A549 (cell line): ENCODE measurements around the gene GINS1.

Experiments
- POLR2A ChIP-seq: IDR thresholded peaks from 2 replicates; pipeline ENCODE4 v1.6.1; 2012; ENCODE audit warnings: mild to moderate bottlenecking, low read length
- RAD21 ChIP-seq, 2 experiments: fragments of >200 bp in 1 of 2; sonication (Bioruptor Twin) in 1 of 2; formaldehyde crosslinking in 1 of 2; IDR thresholded peaks in 1 of 2; conservative IDR thresholded peaks in 1 of 2; 2 replicates in 1 of 2; 3 replicates in 1 of 2; pipeline ENCODE4 v1.6.1; 2012 to 2018; ENCODE audit warnings: inconsistent platforms in 1 of 2

- no peak for TF ChIP-seq POLR2A
- TF ChIP-seq RAD21 (conservative IDR thresholded peaks at IDR 0.05 in 1 of 2, IDR thresholded peaks at IDR 0.05 in 1 of 2) = no peak
These were observed 85.7 kb downstream of the GINS1 start for GRCh38 chr20:25493137-25493536.
